Cardiac septum (tissue), 1 donor: ENCODE measurements around the gene PPM1B. TPM values are rescaled to one million over a fixed set of nuclear protein-coding genes. Genes with fewer than 3 reads are reported as not detected.

ENCODE experiments used
- total RNA-seq: library from RNA; stranded (reverse); fragmentation: NEBNext Ultra II Directional; extraction: Animal tissue kit (Norgen Biotek cat#: 25700); gene quantifications from one replicate; pipeline ENCODE4 v1.2.1, GENCODE V29; 2021
- donor health status: DM: no; HTN: no; CAD: no.

The PPM1B gene
- total RNA-seq, 1 donor from 2014 or later, result 68.4 TPM

Other genes with a start within 250 kb of the PPM1B start
- 70.3 TPM for gene LRPPRC, start 172.9 kb upstream of the PPM1B start, total RNA-seq
- 0.16 TPM for gene SLC3A1, start 106.6 kb downstream of the PPM1B start, total RNA-seq
- gene PREPL, start 192.6 kb downstream of the PPM1B start, total RNA-seq, result 82.1 TPM
- gene CAMKMT, start 193.1 kb downstream of the PPM1B start, total RNA-seq, result 5.6 TPM